GM18909 (cell line): Measurements from ENCODE around the gene TSPAN1.

Experiments
- ATAC-seq: cut with Tn5 transposase; IDR thresholded peaks from one replicate; pipeline ENCODE4 v1.9.1; 2021; ENCODE audit warnings: mild to moderate bottlenecking; ENCODE audit not compliant: unreplicated experiment, poor library complexity

TSPAN1 gene

DNA sequence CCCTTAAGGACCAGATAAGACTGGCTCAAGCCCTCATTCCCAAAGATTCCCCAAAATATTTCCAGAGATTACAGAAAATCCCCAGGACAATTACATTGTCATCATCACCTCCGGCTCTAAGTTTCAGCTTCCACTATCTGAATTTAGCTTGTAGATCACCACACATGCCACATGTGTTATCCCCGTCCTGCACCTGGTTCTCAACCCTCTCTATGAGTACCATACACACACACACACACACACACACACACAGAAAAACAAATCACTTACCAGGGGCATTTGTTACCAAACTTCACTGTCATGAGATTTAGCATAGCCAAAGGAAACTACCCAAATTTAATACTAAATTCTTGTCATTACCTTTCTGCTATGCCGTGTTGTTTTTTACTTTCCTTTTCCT lies 15.4 kb upstream of the TSPAN1 start:
- ATAC-seq, result no peak

DNA sequence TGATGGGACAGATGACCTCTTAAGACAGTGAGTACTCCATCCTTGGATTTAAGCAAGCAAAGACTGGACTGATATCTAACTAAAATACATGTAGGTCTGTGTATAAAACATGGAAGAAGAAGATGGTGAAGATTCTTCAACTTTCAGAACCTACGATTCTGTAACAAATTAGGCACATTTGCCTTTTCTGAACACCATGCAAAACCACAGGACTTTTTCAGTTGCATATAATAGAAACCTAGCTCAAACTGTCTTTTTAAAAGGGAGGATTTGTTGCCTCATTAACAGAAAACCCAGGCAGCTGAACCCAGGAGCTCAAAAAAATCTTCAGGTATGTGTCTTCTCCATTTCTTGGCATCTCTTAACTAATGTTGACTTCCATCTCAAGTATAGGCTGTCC lies 14.7 kb upstream of the TSPAN1 start:
- no peak for ATAC-seq

DNA sequence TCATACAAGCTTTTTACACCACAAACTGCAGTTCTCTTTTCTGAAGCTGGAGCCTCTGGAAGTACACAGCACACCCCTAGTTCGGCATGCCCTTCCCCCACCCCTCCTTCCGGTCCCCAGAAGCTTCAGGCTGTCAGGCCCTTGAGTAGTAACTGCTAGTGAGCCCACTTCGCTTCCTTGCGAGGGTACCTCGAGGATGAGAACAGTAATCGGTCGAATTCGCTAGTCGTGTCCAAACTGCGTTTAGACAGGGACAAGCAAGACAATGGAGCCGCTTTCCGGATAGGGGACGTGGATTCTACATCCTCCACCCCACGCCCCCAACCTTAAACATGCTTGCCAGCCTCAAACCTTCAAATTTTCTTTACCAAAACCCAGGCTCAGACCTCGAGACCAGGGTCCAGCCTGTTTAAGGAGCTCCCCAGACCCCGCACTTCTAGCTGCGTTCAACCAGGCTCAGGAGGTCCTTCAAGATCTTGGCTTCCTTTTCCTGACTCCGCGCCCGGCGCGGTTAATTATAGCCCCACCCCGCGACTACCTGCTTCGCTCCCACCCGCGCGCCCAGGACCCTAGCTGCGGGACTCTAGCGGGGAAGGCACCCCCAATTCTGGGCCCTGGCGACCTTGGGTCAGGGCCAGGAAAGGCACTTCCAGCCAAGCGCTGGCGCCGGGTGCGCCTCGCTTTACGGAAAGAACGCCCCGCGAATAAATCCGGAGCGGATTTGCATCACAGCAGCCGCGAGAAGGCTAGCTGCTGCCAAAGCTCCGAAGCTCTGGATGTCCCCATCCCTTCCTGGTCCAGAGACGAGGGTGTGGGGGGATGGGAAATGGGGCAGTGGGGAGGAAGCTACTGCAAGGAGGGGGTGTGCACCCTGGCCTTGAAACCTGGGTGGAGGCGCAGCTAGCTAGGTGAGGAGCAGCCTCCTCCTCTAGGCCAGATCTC lies 8.1 kb upstream of the TSPAN1 start:
- peak; percentile 41 for ATAC-seq

DNA sequence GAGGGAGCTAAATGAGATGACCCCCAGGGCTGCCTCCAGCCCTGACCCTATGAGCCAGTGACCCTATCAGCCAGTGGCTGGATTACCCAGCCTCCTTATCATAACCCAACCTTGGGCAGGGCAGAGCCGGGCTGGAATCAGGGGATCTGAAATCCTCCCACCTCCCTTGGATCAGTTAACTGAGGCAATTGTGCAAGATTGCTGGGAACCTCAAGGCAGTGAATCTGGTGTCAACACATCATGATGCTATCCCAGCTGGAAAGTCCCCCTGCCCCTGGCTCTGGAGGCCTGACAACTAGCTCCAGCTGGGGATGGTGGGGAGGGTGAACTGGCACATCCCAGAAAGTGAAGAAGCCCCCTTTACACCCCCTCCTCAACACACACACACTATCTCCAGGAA lies 6.4 kb upstream of the TSPAN1 start:
- no peak for ATAC-seq

DNA sequence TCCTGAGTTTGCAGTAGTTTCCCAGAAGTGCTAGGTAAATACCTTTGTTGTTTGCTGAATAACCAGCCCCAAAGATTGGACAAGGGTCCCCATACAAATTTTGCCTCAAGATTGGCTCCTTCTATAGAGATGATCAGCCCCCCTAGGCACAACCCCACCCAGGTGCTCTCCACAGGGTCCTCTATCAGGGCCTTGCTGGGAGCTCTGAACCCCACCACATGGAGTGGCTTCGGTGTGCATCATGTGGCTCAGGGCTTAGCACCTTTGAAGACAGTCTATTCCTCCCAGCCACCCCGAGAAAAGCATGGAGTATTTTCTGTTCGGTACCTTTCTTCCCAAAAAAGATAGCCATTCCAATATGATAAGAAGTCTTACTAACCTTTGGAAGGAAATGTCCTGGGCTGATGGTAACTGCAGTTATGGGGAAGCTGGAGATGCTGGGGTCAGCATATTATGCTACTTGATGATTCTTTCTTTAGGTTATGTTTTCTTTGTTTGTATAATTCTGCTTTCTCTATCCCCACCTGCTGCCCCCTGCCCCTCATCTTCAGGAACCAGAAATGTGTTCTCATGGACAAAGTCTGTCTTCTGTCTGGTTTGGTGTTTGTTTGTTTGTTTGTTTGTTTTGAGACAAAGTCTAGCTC lies 5.0 kb upstream of the TSPAN1 start:
- ATAC-seq, result no peak

DNA sequence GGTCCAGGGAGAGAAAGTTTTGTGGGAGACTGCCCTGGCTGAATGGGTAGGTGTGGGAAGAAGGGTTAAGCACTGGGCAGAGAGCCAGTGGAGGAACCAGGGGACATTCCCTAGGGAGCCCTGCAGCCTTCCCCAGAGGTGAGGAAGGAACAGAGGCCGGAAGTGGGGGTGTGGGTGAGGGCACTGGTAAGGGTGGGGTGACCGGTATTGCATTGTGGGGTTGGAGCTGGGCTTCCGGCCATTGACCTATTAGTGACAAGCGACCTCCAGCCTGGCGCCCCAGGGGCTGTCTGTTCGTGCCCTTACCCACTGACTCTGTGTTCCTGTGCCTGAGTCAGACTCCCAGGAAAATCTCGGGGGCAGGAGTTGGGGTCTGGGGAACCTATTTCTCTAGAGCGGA lies 3.5 kb upstream of the TSPAN1 start:
- no peak for ATAC-seq

DNA sequence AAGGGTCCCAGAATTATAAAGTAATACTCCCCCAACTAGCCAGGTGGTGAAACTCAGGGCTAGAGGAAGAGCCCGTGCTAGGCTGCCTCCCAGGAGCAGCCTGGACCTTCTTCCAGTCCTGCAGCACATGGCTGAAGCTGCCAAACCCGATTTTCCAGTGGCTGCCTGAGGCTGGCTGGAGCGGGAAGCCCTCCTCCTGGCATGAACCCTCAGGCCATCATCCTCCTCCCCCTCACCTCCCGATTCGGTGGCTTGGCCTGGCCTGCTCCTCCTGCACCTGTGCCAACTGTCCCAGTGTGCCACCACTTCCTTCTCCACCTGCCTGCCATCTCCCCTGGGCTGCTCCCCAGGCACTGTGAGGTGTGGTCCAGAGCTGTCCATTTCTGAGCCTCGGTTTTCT lies 3.0 kb upstream of the TSPAN1 start:
- ATAC-seq, result no peak

DNA sequence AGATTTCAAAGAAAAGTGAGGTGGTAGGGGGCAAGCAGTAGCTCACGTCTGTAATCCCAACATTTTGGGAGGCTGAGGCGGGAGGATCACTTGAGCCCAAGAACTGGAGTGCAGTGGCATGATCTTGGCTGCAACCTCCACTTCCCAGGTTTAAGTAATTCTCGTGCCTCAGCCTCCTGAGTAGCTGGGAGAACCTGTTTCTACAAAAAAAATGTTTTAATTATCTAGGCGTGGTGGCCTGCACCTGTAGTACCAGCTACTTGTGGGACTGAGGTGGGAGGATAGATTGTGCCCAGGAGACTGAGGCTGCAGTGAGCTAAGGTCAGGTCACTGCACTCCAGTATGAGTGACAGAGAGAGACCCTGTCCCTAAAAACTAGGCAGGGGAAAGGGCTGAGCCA lies 2.6 kb upstream of the TSPAN1 start:
- no peak for ATAC-seq

DNA sequence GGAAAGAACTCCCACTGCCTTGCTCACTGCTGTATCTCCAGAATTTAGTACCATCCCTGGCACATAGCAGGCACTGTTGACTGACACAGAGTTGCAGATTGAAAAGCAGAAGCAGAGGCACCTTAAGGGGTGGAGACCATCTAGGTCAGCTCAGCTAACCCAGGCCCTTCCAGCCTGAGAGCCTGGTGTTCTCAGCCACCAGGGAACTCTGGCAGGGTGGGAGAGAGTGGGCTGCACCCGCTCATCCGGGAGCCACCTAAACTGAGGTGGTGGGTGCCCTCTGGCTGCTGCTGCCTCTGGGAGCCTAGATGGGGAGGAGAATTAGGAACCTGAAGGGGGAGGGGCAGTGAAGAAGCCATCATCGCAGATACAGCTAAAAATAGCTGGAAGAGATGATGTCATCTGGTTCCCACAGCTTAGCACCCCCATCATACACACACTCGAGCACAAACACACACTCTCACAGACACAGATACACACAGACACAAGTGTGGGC lies 1.5 kb upstream of the TSPAN1 start:
- no peak for ATAC-seq

DNA sequence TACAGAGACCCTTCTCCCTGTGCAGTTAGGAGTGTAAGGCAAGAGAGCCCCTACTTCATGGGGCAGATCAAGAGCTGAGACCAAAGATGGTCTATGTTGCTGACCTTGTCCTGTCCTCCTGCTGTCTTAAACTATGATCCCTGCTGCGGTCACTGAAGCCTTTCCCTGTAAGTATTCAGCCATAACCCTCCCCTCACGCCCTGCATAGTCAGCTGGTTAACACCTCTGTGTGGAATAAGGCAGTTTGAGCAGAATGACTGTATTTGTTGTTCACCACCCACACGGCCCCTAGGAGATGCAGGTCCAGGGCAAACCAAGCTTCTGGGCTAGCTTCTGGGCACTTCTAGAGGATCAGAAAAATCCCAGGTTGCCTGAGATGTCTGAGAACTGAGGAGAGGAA lies 356 bp downstream of the TSPAN1 start:
- no peak for ATAC-seq

DNA sequence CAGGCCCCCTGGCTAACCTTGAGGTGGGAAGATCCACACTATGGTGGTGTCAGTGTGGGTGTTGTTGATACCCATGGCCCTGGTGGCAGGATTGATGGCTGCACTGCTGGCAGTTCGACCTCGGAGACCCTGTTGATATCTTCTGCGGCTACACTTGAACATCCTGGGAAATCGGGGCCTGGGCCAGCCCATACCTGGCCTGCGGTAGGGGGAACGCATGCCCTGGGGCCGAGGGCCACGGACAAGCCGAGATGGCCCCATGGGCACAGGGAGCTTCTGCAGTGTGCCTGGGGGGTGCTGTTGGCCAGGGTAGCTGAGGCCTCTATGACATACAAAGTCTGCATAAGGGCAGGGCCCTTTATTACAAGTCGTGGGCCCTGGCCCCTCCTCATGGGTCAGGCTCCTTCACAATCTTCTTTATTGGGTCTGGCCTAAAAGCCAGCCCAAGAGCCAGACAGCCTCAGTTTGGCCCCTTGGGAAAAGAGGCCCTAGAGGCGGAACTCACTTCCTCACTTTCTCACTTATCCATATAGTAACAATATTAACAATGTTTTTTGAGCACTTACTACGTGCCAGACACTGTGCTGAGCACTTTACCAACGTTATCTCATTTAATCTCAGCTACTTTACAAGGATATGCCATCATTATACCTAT lies 1.5 kb downstream of the TSPAN1 start, which contains the start of gene P3R3URF:
Gene P3R3URF (minus strand): TSS at position 278 of the 655 bp plus-strand sequence. CDS start 17 bp downstream, at position 261.
- ATAC-seq, result no peak

DNA sequence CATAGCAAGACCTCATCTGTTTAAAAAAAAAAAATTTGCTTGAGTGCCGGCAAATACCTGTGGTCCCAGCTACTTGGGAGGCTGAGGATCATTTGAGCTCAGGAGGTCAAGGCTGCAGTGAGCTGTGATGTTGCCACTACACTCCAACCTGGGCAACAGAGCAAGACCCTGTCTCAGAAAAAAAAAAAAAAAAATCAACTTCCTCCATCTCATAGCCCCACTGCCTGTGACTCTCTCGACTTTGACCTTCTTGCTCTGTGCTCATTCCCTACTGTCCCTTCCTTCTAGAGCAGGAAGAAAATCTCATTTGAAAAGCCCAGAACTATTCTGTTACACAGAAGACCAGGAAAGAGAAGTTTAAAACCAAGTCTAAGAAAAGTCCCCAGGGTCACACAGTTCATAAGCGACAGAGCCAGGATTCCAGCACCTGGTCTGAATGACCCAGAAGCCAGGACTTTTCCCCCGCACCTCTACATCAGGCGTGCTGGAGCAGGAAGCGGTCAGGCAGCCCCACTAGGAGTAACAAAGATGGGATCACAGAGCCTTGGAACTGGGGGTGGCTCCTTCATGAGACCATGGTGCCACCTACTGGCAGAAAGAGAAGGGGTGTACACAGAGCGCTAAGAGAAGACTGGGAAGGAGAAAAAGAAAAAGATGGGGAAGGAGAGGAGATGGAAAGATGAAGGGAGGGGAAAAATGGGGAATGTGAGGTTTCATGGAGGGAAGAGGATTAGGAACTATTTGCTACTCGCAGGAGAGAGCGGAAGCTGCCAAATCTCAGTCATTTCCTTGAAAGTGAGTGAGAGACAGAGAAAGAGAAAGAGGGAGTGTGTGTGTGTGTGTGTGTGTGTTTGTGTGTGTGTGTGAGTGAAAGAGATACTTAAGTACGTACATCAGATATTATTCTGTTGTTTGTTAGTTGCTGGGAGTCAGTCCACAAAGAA lies 4.5 kb downstream of the TSPAN1 start:
- ATAC-seq, result peak; percentile 65

DNA sequence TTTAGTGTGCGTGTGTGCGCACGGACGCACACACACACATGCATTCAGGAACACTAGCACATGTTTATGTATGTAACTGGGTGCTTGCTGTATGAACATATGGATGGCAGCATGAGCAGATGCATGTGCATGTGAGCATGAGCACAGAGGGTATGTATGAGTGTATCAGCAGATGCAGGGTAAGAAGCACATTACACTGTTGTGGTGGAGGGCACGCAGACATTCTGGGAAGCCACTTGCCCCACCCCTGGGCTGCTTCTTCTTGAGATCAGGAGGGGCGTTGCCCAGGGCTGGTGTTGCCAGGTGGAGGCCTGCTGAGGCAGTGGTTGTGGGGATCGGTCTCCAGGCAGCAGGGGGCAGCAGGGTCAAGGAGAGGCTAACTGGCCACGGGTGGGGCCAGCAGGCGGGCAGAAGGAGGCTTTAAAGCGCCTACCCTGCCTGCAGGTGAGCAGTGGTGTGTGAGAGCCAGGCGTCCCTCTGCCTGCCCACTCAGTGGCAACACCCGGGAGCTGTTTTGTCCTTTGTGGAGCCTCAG lies 5.3 kb downstream of the TSPAN1 start:
- ATAC-seq, result no peak

DNA sequence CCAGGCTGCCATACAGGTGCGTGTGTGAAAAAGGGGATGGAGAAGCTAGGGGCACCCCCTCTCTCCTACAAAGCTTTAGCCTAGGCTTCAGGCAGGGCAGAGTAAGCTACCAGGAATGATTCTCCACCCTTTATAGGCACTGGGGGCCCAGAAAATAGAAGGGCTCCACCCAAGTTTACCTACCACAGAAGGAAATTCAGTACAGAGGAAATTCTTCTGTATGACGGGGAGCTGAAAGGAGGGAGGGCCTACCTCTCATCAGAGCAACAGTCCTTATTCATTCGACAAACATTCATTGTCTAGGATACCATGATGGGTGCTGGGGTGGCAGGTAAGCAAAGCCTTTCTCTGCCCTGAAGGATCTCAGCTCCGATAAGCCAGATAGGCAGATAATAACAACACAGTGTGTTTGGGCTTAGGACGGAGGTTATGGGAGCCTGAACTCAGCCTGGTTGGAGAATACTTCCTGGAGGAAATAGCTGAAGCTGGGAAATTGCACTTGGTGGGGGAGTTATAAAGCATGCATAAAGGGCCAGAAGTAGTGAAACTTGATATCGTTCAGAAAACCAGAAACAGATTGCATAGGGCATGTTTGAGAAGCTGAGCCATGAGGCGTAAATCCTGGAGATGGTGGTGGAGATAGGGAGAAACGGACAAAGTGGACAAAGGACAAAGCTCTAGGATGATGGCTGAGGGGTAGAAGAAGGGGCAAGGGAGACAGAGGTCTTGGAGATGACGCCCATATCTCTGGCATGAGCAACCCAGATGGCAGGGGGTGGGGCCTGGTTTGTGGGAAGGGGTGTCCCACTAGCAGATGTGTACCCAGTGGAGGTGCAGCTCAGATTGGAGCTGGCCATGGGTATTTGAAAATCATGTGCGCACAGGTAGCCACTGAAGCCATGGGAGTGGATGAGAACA lies 6.7 kb downstream of the TSPAN1 start:
- no peak for ATAC-seq

DNA sequence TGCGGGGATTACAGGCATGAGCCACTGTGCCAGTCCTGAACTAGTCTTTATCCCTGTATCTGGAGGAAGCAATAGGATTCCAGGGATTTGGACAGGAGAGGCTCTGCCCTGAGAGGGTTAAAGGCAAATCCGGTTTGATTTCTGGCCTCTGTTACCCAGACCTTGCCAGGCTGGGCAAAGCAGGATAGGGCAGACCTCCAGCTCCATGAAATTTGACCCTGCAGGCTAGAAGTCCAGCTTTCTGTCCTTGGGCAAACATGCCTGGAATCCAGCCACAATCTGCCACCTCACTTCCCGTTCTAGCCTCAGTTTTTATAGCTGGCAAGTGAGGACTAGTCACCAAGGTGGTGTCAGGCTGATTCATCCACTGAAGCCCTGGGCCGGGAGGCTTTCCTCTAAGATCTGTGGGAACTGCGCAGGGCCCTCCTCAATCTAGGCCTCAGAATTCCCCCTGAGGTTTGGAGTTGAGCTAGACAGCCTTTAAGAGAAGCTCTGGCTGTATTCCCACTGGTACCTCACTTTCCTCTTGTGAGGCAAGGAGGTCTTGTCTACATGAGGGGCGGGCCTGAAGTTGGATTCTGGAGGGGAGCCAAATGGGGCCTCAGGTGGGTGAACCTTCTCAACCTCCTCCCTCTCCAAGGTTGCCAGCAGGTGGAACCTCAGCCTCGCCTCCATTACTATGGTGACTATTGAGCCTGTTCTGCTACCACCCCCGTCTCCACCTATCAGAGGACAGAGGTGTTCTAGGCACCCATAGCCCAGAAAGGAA lies 8.4 kb downstream of the TSPAN1 start:
- ATAC-seq, result no peak

DNA sequence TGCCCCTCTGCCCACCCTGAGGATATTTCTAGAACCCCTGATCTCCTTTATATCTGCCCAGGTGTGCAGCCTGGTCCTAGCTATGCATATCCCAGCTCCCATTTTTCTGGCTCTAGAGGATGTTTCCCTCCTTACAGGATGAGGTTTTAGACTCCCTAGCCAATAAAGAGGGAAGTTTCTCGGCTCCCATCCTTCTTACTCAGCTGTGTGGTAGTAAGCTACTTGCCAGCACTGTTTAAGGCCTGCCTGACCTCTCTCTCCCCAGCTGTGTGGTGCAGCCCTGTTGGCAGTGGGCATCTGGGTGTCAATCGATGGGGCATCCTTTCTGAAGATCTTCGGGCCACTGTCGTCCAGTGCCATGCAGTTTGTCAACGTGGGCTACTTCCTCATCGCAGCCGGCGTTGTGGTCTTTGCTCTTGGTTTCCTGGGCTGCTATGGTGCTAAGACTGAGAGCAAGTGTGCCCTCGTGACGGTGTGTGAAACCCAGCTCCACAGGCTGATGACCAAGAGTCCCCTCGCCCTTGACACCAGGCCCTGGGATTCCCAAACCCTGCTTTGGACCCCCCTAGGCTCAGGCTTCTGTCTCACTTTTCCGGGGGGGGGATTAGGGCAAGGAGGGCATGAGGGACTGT lies 9.2 kb downstream of the TSPAN1 start:
- ATAC-seq, result no peak

DNA sequence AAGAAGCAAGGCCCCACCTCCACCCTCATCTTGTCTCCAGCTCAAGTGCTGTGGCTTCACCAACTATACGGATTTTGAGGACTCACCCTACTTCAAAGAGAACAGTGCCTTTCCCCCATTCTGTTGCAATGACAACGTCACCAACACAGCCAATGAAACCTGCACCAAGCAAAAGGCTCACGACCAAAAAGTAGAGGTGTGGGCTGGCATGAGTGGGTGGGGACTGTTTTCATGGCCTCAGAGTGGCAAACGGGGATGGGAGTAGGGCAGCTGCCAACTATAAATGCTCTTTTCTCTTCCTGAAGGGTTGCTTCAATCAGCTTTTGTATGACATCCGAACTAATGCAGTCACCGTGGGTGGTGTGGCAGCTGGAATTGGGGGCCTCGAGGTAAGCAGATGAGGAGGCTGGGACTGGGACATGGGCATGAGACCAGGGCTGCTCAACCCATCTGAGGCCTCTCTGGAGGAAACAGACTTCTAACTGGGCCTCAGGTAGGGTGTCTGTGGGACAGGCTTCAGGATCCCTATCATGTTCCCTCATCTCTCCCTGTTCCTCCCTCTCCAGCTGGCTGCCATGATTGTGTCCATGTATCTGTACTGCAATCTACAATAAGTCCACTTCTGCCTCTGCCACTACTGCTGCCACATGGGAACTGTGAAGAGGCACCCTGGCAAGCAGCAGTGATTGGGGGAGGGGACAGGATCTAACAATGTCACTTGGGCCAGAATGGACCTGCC lies 10.2 kb downstream of the TSPAN1 start:
- ATAC-seq, result no peak
